Measurements from ENCODE around the gene FAM210B. TPM values are rescaled to one million over a fixed set of nuclear protein-coding genes. Genes with fewer than 3 reads are reported as not detected.

FAM210B gene
- total RNA-seq, 2 donors from 2014 or later = 26.3 to 29.9 TPM

- TF ChIP-seq, protein P1, sequence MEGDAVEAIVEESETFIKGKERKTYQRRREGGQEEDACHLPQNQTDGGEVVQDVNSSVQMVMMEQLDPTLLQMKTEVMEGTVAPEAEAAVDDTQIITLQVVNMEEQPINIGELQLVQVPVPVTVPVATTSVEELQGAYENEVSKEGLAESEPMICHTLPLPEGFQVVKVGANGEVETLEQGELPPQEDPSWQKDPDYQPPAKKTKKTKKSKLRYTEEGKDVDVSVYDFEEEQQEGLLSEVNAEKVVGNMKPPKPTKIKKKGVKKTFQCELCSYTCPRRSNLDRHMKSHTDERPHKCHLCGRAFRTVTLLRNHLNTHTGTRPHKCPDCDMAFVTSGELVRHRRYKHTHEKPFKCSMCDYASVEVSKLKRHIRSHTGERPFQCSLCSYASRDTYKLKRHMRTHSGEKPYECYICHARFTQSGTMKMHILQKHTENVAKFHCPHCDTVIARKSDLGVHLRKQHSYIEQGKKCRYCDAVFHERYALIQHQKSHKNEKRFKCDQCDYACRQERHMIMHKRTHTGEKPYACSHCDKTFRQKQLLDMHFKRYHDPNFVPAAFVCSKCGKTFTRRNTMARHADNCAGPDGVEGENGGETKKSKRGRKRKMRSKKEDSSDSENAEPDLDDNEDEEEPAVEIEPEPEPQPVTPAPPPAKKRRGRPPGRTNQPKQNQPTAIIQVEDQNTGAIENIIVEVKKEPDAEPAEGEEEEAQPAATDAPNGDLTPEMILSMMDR (IDR thresholded peaks at IDR 0.05) = no peak
- Histone ChIP-seq H3K27ac (no peak overlapping the region), H3K4me3 (no peak overlapping the region), H3K27me3 (no peaks in the 10 kb centered on the region), H3K4me1 (no peaks in the 10 kb centered on the region), H3K36me3 (no peaks in the 10 kb centered on the region), H3K9me3 (no peaks in the 10 kb centered on the region)
- DNase-seq (ENCODE audit: low spot score) = no peak
Measured at GRCh38 chr20:56353356-56353755, 5.4 kb upstream of the FAM210B start.

GRCh38 chr20:56358070-56358469 lies 704 bp upstream of the FAM210B start:
- TF ChIP-seq, protein P1 (IDR thresholded peaks at IDR 0.05) = no peak
- H3K27ac ChIP-seq = no peak overlapping the region
- no peaks in the 10 kb centered on the region for H3K36me3 ChIP-seq
- peak overlapping the region in 1 of 2 donors; percentile 95 for H3K4me3 ChIP-seq
- H3K9me3 ChIP-seq = no peaks in the 10 kb centered on the region
- DNase-seq (ENCODE audit: low spot score) = no peak
- H3K27me3 ChIP-seq = no peaks in the 10 kb centered on the region
- peaks cover 0 to 23% of the 10 kb centered on the region in 2 donors for H3K4me1 ChIP-seq

DNA sequence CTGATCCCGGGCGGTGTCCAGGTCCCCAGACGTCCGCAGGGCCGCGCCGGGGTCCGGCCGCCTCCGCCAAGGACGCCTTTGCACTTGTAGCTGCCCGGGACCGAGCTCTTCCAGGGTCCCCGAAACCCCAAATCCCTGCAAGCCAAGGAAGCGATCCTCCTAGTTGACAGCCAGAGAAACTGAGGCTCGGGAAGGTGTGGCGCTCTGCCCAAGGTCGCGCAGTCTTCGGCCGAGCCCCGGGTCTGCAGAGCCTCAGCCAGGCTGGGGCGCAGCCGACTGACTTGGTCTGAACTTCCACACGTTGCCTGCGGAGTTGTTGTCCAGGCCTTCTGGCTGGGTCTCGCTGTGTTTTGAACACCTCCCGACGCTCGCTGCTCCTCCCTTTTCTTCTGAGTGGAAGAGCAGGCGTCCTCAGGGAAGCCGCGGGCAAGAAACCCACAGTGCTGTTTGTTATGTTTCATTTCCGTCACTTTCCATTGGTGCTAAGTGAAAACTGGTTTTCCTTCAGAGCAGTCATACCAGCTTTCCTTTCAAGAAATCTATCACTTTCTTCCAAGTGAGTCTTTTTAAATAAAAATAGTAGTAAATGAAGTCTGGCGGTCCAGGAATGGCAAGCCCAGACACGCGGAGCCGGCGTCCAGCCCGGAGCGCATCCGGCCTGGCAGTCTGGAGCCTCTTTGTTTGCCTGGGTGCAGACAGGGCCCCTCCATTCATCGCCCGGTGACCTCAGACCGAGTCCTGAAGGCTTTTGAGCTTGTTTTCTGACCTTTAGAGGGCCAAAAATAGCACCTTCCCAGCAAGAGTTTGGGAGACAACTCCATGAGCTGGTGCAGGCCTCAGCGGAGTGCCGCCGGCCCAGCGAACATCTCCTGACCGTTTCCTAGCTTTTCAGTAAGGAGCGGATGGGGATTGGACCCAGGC lies 698 bp downstream of the FAM210B start:
- TF ChIP-seq, protein P1 (IDR thresholded peaks at IDR 0.05) = no peak
- peak; percentile 68 for DNase-seq (ENCODE audit: low spot score)
- Histone ChIP-seq H3K9me3 (no peaks in the 10 kb centered on the region), H3K36me3 (no peaks in the 10 kb centered on the region), H3K4me1 (peaks cover 0 to 30% of the 10 kb centered on the region in 2 donors), H3K4me3 (peak overlapping the region; percentile 70 to 95), H3K27me3 (no peaks in the 10 kb centered on the region), H3K27ac (peak overlapping the region; percentile 77 to 84)

GRCh38 chr20:56360133-56360907 lies 1.5 kb downstream of the FAM210B start:
- TF ChIP-seq, protein P1 (IDR thresholded peaks at IDR 0.05) = no peak
- H3K4me1 ChIP-seq = peaks cover 0 to 30% of the 10 kb centered on the region in 2 donors
- no peak for DNase-seq (ENCODE audit: low spot score)

GRCh38 chr20:56360908-56361205 lies 2.1 kb downstream of the FAM210B start:
- no peaks in the 10 kb centered on the region for H3K27me3 ChIP-seq
- no peak overlapping the region for H3K4me3 ChIP-seq
- H3K27ac ChIP-seq = no peak overlapping the region
- H3K36me3 ChIP-seq = peaks cover 6% of the 10 kb centered on the region
- no peaks in the 10 kb centered on the region for H3K9me3 ChIP-seq
- peaks cover 0 to 30% of the 10 kb centered on the region in 2 donors for H3K4me1 ChIP-seq
- TF ChIP-seq, protein P1 (IDR thresholded peaks at IDR 0.05) = no peak
- no peak for DNase-seq (ENCODE audit: low spot score)

More at GRCh38 chr20:56360133-56360907, 1.5 kb downstream of the FAM210B start:
- H3K9me3 ChIP-seq = no peaks in the 10 kb centered on the region
- peak overlapping the region in 1 of 2 donors; percentile 95 for H3K4me3 ChIP-seq
- H3K27ac ChIP-seq = peak overlapping the region; percentile 77 to 84
- H3K27me3 ChIP-seq = no peaks in the 10 kb centered on the region
- peaks cover under 1% of the 10 kb centered on the region for H3K36me3 ChIP-seq
